Endometrium (tissue), 2 donors: ENCODE measurements around the gene SLFN5.
"Not testable (repeated sequence)": the region's sequence is repeated elsewhere in the genome, so short reads cannot be mapped to it uniquely, and the experiment has no call there.

Experiments
- FAIRE-seq: peaks from 2 replicates; lab custom pipeline; 2012; peaks lifted over from hg19 to GRCh38; lab: Jason Lieb, UNC
- donor health status: control.
- donor health status: control.

SLFN5 gene

DNA sequence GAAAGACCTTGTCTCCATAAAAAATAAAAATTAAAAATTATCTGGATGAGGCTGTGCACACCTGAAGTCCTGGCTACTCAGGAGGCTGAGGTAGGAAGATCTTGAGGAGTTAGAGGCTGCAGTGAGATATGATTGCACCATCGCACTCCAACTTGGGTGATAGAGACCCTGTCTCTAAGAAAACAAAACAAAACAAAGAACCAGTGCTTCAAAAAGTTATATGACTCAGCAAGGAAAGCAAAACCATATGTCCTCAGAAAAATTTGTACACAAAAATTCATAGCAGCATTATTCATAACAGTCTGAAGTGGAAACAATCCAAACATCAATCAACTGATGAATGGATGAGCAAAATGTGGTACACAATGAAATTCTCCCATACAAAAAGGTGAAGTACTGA lies 48.9 kb downstream of the SLFN5 start:
- FAIRE-seq, result no peak

DNA sequence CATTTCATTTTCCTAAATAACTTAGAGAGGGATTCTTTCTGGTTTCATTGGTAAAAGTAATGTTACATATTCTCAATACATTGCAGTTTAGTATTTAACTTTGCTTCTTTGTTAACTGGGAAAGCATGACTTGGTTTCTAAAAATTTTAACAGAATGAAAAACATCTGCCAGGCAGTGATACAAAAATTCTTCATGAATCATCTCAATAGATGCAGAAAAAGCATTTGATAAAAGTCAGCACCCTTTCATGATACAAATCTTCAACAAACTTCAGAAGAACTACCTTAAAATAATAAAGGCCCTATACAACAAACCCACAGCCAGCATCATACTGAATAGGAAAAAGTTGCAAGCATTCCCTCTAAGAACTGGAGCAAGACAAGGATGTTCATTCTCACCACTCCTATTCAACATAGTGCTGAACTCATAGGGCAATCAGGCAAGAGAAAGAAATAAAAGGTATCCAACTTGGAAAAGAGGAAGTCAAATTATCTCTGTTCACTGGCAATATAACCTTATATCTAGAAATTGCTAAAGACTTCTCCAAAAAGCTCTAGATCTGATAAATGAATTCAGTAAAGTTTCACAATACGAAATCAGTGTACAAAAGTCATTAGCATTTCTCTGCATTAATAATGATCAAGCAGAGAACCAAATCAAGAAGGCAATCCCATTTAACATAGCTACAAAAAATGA lies 50.4 kb downstream of the SLFN5 start:
- no peak for FAIRE-seq

DNA sequence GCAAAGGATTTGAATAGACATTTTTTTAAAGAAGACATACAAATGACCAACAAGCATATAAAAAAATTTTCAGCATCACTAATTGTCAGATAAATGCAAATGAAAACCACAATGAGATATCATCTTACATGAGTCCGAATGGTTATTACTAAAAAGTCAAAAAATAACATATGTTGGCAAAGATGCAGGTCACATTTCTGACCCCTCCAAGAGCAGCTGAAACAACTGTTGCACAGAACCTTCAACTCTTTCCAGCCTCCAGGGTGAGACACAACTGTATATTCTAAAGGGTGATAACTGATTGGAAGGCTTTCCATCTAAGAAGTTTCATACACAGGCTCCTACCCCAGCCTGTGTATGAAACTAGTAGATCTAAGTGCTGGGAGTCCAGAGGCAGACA lies 51.9 kb downstream of the SLFN5 start:
- FAIRE-seq, result no peak

DNA sequence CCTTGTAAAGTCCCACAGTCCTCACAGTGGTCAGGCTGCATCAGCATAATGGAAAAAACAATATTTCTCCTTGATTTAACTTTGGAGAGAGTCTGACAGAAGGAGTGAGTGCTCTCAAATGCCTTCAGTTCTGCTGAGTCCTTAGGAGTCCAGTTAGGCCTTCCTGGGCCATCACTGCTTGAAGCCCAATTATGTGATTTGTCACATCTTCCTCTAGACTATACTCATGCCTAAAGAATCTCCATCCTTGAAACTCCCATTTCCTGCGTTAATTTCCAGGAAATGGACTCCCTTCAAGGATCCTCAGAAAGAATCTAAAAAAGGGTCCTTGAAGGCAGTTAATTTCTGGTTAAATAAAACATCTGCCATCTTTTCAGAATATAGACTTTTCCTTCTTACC lies 52.8 kb downstream of the SLFN5 start:
- FAIRE-seq, result no peak

- no peak for FAIRE-seq
Measured at GRCh38 chr17:35297666-35298065, 54.8 kb downstream of the SLFN5 start.

- FAIRE-seq, result no peak
Measured at GRCh38 chr17:35298639-35299038, 55.8 kb downstream of the SLFN5 start.

- no peak for FAIRE-seq
Measured at GRCh38 chr17:35299135-35299534, 56.3 kb downstream of the SLFN5 start.

DNA sequence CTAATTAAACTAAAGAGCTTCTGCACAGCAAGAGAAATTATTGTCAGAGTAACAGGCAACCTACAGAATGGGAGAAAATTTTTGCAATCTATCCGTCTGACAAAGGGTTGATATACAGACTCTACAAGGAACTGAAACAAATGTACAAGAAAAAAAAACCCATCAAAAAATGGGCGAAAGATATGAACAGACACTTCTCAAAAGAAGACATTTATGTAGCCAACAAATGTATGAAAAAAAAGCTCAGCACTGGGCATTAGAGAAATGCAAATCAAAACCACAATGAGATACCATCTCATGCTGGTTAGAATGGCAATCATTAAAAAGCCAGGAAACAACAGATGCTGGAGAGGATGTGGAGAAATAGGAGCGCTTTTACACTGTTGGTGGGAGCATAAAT lies 66.5 kb downstream of the SLFN5 start:
- not testable (repeated sequence) for FAIRE-seq

DNA sequence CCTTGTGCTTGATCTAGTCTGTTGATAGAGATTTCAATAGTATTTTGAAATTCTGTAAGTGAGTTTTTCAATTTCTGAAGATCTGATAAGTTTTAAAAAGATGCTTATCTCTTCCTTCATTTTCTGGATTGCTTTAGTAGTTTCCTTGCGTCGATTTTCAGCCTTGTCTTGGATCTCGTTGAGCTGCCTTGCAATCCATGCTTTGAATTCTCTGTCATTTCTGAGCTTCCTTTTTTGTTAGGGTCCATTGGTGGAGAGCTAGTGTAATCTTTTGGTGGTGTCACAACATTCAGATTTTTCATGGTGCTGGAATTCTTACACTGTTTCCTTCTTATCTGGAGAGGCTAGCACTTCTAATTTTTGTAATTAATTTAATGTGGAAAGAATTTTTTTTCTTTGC lies 69.5 kb downstream of the SLFN5 start:
- FAIRE-seq, result no peak

DNA sequence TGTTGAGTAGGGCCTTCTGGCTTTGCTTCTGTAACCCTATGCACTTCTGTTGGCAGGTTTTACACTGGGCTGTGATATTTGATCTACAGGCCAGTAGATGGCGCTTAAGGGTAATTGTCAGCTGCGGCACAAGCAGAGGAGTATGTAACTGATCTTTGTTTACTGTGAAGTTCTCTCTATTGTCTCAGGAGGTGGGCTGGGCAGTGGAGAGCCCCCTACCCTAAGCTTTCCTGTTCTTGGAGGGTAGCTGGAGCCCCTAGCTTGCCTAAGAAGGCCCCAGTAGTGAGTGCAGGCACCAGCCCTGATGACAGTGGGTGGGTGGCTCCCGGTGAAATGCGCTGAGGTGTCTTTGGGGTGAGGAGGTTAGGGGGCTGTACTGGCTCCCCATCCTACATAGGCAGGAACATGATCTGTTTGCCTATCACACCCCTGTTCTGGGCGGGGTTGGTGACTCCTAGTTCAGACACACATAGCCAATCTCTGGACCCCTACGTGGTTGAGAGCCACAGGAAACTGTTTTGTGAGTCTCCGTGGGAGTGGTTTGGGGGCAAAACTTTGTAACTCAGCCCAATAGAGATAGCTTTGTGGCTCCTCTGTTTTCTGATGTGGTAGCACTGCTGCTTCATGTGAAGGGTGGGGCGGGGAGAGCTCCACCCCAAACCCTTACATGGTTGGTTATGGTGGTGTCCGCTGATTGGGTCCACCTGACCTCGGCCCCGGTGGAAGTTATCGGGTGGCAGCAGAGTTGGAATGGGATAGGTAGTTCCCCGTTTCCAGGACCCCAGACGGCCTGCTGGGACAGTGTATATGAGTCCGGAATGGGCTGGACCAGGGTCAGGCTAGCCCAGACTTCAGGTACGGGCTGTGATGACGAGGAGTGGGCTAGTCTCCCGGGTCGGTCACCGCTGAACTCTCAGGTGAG lies 70.2 kb downstream of the SLFN5 start:
- FAIRE-seq, result peak; percentile 58

- FAIRE-seq, result no peak
Measured at GRCh38 chr17:35313875-35314409, 71.1 kb downstream of the SLFN5 start.

DNA sequence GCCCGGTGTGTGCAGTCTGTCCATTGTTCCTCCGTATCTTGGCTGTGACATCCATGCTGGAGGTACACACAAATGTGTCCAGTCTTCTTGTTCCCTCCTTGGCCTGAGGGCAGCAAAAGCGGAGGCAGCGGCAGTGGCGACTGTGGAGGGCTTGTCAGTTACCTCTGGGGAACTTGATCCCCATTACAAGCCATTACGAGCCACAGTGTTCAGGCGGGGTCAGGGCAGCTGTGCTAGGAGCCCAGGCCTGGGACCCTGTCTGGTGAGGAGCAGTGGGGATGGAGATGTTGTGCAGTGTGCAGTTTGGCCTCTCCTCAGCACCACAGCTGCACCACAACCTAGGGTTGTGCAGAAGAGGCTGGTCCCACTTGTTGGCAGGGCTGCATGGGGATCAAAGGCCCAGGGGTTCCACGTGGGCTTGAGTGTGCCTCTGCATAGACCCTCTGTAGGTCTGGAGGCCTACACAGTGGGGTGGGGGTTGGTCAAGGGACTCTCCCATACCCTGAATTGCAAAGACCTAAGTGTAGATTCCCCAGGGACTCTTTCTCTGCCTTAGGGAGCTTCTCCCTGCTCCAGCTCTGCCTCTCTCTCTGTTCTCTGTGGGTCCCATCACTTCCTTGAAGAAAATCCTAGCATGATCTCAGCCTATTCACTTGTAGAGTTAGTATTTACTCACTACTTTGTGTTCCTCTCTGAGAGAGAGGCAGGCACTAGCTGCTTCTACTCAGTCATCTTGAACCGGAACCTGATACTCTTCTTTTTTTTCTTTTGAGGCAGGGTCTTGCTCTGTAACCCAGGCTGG lies 71.7 kb downstream of the SLFN5 start:
- no peak for FAIRE-seq

DNA sequence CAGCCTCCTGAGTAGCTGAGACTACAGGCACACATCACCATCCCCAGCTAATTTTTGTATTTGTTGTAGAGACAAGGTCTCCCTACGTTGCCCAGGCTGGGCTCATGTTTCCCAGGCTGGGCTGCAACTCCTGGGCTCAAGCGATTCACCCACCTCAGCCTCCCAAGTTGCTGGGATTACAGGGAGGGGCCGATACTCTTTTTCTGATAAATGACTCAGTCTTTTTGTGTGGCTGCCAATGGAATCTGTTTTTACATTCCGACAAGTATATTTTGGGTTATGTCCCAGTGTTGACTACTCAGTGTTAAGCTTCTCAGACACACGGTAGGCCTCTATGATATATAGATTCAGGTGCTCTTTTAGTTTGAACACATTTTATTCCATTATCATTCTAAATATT lies 72.4 kb downstream of the SLFN5 start:
- no peak for FAIRE-seq

- FAIRE-seq, result no peak
Measured at GRCh38 chr17:35315971-35316370, 73.1 kb downstream of the SLFN5 start.

GRCh38 chr17:35322749-35323148 lies 79.9 kb downstream of the SLFN5 start:
- no peak for FAIRE-seq
